Activated CD4-positive, alpha-beta T cell treated with anti-CD3 and anti-CD28 coated beads for 1 hour (primary cell): Measurements from ENCODE around the gene TMEM19.
"Not testable (repeated sequence)": the region's sequence is repeated elsewhere in the genome, so short reads cannot be mapped to it uniquely, and the experiment has no call there.

ENCODE experiments used
- DNase-seq: peaks from one replicate; pipeline ENCODE4 v3.0.0-alpha.2; 2020

Gene TMEM19

DNA sequence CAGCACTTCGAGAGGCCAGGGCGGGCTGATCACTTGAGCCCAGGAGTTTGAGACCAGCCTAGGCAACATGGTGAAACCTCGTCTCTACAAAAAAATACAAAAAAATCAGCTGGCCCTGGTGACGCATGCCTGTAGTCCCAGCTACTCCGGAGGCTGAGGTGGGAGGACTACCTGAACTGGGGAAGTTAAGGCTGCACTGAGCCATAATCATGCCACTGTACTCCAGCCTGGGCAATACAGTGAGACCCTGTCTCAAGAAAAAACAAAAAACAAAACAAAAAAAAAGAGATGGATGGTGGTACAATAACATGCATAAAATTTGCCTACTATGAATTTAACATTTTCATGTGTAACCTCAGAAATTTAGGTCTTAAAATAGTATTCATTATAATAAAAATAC lies 19.6 kb upstream of the TMEM19 start:
- no peak for DNase-seq

DNA sequence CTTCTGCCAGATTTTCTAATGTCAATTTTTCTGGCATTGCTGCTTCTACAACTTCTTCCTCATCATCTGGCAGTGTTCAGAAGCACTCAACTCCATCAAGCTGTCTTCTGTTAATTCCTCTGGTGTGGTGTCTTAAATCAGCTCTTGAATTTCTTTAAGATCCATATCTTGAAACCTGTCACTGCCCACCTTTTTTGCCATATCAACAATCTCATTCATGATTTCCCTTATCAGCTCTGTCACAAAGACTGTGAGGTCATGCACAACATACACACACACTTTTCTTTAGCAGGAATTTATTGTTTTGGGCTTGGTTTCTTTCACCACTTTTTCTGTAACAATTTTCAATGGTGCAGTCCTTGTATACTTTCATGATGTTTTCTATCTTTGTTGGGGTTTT lies 14.6 kb upstream of the TMEM19 start:
- no peak for DNase-seq

DNA sequence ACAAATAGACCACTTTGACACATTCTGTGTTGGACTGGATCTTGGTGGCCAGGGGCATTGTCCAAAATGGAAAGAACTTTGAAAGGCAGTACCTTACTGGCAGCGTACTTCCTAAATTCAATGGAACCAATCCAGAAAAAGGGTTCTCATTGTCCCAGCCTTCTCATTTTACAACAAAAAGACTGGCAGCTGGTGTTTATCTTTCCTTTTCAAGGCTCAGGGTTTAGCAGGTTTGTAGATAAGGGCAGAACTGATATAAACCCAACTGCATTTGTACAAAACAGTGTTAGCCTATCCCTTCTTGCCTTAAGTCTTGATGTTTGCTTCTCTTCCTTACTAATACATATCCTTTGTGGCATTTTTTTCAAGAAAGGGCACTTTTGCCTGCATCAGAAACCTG lies 14.1 kb upstream of the TMEM19 start:
- DNase-seq = no peak

DNA sequence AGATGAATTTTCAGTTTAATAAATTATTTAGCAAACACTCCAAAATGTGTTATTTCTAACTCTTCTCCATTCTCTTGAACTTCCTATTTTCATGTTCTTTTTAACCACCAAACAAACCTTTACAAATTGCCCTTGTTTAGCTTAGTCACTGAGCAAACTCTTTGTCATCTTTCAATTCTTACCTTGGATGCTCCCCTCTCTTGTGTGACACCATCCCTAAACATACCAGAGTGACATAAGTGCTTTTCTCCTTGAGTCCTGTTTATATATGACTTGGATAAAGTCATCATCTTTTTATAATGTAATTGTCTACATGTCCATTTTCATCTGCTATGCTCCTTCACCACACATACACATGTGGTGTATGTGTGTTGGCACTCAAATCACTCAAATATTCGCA lies 3.4 kb upstream of the TMEM19 start:
- DNase-seq = no peak

DNA sequence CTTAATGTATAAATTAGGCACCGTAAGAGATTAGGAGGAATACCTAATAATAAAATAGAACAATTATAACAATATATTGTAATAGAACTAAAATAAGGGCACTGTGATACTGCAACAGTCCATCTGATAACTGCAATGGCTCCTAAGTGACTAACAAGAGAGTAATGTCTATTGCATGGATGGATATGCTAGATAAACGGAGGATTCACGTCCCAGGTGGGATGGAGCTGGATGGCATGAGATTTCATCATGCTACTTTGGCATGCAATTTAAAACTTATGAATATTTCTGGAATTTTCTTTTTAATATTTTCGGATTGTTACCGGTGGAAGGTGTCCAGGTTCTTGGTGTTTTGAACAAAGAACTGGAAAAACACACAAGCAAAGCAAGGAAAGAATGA lies 2.2 kb upstream of the TMEM19 start:
- DNase-seq = no peak

DNA sequence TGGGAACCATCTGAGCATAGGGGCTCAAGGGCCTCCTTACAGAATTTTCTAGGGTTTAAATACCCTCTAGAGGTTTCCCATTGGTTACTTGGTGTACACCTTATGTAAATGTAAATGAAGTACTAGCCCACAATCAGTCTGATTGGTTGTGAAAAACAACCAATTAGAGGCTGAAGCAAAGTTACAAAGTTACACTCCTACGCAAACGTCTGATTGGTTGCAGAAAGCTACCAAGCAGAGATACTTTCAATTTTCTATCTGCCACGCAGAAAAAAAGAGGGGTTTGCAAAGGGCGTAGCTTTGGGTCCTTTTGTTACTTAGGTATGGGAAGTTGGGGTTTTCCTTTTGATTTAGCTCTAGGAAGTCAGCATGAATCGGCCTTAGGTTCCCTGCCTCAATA lies 1.8 kb upstream of the TMEM19 start:
- DNase-seq = no peak

DNA sequence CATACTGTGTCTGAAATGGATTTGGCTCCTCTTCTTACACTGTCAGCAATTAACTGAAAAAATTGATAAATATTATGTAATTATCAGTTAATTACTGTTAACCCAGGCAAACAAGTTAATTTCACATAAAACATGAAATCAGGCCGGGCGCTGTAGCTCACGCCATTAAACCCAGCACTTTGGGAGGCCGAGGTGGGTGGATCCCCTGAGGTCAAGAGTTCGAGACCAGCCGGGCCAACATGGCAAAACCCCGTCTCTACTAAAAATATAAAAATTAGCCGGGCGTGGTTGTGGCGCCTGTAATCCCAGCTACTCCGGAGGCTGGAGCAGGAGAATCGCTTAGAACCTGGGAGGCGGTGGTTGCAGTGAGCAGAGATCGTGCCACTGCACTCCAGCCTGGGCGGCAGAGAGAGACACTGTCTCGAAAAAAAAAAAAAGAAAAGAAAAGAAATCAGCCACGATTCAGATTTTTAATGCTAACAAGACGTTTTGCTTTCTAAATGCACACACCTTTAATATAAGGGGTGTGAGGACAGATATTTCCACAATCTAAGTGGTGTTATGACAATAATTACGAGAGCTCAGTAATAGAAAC lies 473 bp upstream of the TMEM19 start:
- DNase-seq = no peak

DNA sequence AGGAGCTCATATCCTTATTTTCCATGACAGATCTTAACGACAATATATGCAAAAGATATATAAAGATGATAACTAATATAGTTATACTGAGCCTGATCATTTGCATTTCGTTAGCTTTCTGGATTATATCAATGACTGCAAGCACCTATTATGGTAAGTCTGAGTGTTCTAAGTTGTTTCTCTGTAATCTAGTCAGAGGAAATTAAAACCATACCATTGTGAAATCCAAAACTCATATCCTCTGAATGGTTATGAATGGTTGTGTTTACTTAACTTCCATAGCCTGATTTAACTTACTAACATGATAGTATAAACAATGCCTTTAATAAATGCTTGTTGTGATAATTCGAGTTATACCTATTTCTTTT lies 760 bp downstream of the TMEM19 start:
- no peak for DNase-seq

DNA sequence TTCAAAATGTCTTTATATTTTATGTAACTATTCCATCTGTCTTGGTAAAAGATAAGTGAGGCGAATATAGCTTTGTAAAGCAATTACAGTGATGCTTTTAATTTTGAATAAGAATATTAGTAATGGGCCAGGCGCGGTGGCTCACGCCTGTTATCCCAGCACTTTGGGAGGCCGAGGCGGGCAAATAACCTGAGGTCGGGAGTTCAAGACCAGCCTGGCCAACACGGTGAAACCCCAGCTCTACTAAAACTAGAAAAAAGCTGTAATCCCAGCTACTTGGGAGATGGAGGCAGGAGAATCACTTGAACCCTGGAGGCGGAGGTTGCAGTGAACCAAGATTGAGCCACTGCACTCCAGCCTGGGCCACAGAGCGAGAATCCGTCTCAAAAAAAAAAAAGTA lies 1.3 kb downstream of the TMEM19 start:
- DNase-seq = not testable (repeated sequence)

DNA sequence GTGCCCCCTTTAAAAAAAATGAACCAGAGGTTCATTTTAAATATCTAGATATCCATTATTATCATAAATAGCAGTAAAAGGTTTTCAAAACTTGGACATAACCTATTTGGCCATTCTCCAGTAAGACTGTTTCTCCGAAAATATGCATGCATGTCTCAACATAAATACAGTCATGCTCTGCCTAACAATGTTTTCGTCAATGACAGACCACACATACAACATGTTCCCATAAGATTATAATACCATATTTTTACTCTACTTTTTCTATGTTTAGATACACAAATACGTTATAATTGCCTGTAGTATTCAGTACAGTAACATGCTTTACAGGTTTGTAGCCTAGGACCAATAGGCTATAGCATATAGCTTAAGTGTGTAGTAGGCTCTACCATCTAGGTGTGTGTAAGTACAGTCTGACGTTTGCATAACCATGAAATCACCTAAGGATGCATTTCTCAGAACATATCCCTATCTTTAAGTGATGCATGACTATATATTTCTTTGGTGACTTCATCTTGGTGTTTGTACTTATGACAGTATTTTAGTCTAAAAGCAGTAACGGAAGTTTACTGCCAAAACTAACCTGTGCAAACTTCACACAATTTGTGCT lies 3.2 kb downstream of the TMEM19 start:
- no peak for DNase-seq

DNA sequence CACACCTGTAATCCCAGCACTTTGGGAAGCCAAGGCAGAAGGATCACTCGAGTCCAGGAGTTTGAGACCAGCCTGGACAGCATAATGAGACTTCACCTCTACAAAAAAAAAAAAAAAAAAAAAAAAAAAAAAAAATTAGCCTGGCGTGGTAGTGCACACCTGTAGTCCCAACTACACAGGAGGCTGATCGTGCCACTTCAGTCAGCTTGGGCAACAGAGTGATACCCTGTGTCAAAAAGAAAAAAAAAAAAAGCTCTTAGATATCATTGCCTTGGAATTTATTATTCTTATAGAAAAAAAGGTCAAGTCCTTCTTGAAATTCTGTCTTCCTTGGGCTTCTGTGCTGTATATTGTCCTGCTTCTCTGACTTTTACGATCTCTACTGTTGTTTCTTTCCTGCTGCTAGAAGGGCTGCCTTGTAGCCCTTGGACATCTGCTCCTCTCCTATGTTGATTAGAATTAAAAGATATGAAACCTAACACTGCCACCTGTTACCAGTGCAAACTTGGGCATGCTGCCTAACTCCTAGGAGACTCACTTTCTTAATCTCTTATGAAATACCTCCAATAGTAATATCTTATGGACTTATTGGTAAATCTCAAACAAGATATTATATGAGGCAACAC lies 5.7 kb downstream of the TMEM19 start:
- no peak for DNase-seq

DNA sequence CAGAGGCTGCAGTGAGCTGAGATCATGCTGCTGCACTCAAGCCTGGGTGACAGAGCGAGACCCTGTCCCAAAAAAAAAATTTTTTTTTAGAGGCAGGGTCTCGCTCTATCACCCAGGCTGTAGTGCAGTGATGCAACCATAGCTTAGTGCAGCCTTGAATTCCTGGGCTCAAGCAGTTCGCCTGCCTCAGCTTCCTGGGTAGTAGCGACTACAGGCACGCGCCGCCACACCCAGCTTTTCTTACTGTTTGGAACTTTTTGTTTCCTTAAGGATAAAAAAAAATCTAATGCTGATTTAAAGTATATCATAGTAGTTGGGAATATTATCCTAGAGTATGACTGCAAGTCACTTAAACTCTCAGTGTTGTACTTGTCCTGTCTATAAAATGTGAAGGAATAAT lies 7.2 kb downstream of the TMEM19 start:
- no peak for DNase-seq

DNA sequence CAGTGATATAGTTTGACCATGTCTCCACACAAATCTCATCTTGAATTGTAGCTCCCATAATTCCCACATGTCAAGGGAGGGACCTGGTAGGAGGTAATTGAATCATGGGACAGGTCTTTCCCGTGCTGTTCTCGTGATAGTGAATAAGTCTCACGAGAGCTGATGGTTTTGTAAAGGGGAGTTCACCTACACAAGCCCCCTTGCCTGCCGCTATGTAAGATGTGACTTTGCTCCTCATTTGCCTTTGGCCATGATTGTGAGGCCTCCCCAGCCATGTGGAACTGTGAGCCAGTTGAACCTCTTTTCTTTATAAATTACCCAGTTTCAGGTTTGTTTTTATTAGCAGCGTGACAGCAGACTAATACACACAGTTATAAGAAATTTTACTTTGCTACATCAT lies 7.8 kb downstream of the TMEM19 start:
- DNase-seq = not testable (repeated sequence)

DNA sequence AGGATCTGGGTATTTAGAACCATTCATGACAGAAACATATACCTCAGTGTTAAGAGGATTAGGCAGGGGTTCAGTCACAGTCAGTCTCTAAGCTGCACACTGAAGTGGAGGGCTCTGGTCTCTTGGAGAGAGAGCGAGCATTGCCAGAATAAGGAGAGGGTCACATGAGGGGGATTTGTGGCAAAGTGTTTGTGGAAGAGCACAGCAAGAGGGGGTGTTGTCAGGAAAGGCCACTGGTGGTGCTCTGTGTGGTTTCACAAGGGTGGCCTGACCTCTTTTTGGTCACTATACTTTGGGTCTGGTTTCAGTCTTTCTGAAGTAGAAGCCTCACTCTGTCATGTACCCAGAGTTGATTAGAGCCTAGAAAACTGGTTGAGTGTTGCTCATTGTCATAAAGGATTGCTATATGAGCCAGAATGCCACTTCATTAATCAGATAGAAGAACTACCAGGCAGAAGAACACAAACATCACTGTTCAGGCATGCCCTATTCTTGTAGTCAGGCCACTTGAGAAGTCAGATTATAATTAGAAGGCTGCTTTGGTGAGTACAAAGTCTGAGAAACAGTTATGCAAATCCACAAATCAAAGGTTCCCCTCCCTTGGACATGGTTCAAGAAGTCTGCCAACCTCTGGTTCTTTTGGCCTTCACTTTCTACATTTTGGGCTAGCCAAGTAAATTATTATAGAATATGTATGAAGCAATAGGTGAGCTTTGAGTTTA lies 8.4 kb downstream of the TMEM19 start:
- no peak for DNase-seq

DNA sequence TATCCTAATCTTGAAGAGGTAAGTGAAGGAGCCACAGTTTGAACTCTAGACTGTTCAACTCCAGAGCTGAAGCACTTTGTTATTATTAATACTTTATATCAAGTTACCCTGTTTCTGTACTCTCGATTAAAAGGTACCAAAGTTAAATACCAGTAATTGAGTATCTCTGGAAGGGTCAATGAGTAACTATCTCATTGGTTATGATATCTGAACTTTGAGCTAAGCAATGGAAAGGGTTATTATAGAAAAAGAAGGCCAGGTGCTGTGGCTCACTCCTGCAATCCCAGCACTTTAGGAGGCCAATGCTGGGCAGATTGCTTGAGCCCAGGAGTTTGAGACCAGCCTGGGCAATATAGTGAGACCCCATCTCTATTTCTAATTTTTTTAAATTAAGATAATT lies 9.9 kb downstream of the TMEM19 start:
- DNase-seq = no peak

DNA sequence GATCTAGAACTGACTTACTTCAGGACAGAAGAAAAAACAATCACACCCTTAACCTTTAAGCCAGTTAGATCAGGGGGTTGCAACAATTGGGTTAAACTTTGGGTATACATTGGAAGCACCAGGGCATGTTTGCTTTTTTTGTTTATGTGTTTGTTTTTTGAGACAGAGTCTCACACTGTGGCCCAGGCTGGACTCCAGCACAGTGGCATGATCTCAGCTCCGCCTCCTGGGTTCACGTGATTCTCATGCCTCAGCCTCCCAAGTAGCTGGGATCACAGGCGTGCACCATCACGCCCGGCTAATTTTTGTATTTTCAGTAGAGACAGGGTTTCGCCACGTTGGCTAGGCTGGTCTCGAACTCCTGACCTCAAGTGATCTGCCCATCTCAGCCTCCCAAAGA lies 16.3 kb downstream of the TMEM19 start:
- not testable (repeated sequence) for DNase-seq

DNA sequence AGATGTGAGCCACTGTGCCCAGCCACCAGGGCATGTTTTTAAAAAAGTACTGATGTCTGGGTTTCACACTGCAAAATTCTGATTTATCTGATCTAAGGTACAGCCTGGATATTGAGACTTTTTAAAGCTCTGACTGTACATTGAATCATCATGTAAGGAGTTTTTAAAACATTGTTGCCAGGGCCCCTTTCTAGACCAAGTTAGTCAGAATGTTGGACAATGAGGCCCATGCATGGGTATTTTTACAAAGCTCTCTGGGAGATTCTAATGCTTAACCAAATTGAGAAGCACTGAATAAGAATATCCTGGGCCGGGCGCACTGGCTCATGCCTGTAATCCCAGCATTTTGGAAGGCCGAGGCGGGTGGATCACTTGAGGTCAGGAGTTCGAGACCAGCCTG lies 16.7 kb downstream of the TMEM19 start:
- no peak for DNase-seq

DNA sequence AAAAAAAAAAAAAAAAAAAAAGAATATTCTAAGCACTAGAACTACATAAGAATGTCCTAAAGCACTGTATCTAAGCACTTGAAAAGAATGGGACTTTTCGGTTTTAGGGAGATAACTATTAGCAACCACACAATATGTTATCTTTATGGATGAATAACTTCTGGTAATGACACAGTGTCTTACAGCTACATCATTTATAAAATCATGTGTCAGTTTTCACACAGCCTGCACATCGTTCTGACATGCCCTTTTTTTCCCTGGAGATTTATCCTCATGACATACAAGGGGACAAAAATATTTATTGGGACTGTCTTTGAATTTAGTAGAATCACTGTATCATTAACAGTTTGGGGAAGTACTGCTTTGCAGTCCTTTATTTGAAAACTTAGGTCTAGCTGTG lies 17.3 kb downstream of the TMEM19 start:
- DNase-seq = no peak

DNA sequence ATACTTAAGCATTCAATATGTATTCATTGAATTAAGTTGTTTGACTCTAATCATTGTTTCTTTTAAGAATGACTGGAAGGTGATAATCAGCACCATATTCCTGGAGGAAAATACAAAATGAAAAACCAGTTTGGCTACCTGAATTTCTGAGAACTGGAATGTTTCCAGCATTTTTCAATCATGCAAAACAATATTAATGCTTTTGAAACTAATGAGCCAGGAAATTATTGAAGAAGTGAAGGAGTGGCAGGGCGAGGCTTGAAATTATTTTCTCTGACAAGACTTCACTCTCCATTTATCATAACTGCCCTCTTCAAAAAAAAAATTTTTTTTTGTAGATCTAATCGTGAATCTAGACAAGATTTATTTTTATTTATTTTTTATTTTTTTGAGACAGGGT lies 19.0 kb downstream of the TMEM19 start:
- no peak for DNase-seq

DNA sequence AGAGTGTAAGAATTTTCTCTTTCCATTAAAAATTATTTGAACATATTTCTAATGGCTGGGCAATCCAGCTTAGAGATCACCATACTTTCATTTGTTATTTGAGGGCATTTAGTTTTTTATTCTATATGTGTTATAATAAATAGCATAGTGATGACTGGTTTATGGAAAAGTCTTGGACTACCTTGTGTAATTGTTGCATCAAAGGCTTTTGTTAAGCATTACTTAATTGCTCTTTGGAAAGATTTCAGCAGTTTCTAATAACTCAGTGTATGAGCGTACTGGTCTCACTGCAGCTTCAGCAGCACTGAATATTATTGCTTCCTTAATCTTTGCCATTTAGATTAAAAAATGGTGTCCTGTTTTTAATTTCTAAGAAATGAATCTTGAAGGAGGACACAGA lies 22.8 kb downstream of the TMEM19 start:
- no peak for DNase-seq

DNA sequence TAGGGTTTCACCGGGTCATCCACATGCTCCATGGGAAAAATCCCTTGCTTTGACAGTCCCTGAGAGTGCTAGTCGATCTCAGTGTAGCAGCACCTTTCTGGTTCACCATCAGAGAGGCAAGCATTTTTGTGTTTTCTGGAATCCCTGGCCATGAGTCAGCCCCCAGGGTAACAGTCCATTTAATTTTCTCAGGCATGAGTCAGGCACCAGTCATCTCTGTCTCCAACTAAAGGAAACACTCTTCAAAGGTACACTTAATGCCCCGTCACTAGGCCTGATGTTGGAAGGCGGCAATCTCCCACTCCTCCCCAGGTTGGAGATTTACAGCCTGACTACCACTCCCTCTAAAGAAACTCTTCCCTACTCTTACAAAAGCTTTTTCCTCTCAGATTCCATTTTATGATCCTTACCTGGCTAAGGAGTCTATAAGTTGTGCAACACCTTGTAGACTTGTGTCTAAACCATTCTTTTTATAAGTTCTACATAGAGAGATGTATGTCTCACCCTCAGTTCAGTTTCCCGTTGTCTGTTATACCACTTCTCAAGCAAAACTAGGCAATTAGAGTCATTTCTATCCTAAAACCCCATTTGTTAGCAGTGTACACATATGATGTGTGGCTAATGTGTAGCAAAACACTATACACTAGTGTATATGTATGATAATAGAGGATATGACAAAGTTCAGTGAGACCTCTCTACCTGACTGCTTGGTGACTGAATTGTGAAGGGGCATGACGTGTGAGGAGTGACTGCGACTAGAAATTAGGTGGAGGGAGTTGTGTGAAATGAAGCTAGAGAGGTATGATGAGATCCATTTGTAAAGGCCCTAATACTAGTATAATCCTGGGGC lies 24.6 kb downstream of the TMEM19 start:
- no peak for DNase-seq

DNA sequence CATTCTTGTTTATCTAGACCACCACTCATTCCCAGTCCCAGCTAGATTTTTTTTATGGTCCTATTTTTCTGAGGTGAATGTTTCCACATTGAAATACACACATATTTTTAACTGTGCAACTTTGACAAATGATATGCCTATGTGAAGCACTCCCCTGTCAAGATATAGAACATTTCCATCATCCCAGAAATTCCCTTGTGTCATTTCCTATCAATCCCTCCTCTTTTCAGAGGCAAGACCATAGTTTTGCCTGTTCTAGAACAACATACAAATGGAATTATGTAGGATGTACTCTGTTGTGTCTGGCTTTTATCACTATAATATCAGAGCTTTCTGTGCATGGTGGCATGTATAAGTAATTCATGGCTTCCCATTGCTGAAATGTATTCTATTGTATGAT lies 32.7 kb downstream of the TMEM19 start:
- DNase-seq = no peak

DNA sequence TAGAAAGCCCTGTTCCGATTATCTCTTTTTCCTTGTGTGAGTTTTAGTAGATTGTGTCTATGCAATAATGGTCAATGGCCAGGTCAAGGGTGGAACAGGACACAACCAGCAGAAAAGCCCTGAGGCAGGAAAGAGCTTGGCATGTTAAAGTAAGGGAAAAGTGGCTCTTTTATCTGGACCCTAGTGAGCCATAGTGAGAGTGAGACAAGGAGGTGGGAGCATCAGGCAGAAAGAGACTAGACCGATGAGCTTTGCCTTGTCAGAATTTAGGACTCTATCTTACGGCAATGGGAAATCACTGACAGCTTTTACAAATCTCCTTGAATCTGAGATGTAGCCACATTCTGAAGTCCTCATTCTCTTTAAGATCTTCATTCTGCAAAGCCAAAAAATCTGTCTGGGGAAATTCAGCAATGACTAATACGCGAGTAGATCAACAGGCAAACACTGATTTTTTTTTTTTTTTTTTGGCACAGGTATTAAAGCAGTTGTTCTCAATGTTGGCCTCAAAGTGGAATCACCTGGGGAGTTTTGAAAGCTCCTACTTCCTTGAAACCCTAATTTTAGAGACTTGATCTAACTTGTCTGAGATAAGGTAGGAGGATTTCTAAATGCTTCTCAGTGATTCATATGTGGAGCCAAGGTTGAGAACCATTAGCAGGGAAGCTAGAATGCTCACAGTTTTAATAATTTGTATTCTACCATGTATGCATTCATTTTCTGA lies 33.9 kb downstream of the TMEM19 start:
- no peak for DNase-seq
